HG02610 (cell line): ENCODE data around the gene MAP3K19.
"Not testable (repeated sequence)": the region's sequence is repeated elsewhere in the genome, so short reads cannot be mapped to it uniquely, and the experiment has no call there.

Experiments
- ATAC-seq: cut with Tn5 transposase; IDR thresholded peaks from one replicate; pipeline ENCODE4 v1.9.1; 2021; ENCODE audit warnings: mild to moderate bottlenecking, moderate library complexity; ENCODE audit not compliant: unreplicated experiment

The MAP3K19 gene

DNA sequence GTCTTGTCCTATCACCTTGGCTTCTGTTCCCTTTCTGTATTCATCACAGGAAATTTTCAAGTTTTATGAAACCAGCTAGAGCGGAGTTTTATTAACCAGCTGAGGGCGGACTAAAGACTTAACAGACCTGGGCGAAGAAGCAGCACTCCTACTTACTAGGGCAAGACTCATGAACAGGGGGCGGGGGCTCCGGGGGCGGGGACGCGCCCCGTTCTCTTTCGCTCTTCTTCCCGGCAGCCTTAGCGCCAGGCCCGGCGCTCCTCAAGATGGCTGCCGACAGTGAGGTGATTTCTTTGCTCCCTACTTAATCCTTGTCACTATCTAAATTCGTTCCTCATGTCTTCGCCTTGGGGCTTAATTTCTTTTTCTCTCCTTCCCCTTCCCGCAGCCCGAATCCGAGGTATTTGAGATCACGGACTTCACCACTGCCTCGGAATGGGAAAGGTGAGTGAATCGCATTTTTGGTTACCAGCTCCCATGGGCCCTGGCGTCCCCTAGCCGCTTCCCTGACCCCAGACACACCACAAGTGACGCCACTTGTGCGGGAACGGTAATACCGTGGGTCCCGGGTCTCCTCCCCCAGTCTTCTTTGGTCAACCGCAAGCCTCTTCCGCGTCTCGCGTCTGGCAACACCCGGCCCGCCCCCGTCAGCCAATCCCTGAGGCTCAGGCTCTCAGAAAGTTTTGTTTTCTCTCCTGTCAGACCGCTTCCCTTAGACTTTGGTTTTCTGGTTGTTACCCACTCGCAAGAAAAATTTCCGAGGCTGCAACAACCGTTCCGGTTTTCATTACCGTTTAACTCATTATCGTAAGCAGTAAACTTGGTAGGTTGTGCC is 5.0 kb upstream of the MAP3K19 start, which contains the start of gene RAB3GAP1:
TSS of gene RAB3GAP1 (plus strand) at position 251 of the 835 bp plus-strand sequence. CDS start at position 267, 16 bp downstream.
- peak; percentile 87 for ATAC-seq

DNA sequence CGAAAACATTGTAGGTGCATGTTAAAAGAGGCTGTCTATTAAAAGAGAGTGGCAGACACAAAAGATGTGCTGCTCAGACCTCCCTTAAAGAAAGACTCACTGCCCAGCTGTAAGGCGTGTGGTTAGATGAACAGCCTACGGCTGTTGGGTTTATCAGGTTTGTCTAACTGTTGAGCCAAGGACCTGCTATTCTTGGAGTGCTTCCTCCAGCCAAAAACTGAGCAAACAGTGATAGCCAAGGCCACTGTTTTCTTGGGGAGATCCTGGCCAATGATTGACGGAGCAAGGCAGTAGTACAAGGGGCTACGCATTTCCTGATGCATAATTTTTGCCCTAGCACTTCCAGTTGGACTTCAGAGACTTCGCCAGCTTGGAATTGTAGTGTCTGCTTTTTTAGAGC is 3.4 kb upstream of the MAP3K19 start:
- no peak for ATAC-seq

DNA sequence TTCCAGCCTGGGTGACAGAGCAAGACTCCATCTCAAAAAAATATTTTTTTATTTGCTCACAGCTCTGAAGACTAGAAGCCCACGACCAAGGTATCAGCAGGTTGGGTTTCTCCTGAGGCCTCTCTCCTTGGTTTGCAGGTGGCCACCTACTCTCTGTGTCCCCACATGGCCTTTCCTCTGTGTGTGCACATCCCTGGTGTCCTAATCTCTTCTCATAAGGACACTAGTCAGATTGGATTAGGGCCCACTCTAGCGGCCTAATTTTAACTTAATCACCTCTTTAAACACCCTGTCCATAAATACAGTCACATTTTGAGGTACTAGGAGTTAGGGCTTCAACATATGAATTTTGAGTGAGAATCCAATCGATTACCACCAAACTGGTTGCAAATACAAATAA is 2.9 kb upstream of the MAP3K19 start:
- ATAC-seq = no peak

DNA sequence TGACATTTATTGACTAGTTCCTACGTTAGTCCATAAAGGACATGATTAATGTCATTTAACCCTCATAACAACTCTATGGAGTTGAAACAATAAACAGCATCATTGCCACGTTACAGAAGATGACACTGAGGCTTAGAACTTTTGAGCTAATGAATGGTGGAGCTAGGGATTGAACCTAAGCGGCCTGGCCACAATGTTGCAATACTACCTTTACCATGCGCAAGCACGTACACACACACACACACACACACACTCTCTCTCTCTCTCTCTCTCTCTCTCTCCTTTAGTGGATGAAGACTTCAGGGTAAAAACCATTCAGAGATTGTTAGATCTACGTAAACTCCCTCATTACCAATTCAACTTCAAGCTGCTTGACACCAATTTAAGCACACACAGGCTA is 875 bp upstream of the MAP3K19 start:
- ATAC-seq = no peak

DNA sequence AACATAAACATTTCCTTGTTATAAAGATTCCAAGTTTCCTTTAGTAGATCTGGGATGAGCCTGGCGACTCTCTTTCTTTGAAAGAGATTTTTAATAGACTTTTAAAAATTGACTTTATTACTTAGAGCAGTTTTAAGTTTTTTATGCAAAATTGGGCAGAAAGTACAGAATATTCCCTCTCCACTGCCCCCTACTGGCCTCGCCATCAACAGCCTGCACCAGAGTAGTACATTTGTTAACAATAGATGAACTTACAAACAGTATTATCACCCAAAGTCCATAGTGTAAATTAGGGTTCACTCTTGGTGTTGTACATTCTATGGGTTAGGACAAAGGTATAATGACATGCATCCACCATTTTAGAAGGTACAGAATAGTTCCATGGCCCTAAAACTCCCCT is 3.9 kb downstream of the MAP3K19 start:
- no peak for ATAC-seq

DNA sequence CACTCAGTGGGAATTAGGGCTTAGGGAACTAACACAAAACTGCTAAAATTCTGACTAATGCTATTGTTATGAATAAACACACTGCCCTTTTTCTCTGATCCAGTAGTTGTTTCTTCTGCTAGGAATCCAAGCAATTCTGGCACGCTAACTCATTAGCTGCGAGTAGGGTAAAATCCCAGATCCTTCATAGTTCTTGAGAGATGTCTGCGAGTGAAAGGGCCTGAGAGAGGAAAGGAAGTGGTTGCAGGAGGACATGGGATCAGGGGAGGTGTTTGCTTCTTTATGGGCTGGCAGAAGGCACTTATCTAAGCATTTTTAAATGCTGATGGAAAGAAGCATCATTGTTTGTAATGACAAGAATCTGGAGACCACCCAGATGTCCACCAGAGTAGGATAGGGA is 9.4 kb downstream of the MAP3K19 start:
- ATAC-seq = no peak

DNA sequence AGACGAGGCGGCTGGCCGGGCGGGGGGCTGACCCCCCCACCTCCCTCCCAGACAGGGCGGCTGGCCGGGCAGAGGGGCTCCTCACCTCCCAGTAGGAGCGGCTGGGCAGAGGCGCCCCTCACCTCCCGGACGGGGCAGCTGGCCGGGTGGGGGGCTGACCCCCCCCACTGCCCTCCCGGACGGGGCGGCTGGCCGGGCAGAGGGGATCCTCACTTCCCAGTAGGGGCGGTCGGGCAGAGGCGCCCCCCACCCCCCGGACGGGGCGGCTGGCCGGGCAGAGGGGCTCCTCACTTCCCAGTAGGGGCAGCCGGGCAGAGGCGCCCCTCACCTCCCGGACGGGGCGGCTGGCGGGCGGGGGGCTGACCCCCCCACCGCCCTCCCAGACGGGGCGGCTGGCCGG is 14.0 kb downstream of the MAP3K19 start:
- ATAC-seq = not testable (repeated sequence)

DNA sequence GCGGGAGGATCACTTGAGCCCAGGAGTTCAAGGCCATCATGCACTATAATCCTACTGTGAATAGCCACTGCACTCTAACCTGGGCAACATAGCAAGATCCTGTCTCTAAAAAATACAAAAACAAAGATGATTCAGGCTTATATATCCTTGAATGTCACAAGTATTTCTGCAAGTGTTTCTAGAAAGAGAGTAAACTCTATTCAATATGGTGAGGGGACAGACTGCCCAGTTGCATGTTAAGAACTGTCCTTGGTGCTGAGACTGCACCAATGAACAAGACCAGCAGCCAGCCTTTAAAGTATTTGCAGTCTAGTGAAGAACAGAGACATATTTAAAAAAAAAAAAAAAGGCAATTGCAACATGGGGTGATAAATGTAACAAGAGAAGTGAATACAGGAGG is 16.4 kb downstream of the MAP3K19 start:
- no peak for ATAC-seq

DNA sequence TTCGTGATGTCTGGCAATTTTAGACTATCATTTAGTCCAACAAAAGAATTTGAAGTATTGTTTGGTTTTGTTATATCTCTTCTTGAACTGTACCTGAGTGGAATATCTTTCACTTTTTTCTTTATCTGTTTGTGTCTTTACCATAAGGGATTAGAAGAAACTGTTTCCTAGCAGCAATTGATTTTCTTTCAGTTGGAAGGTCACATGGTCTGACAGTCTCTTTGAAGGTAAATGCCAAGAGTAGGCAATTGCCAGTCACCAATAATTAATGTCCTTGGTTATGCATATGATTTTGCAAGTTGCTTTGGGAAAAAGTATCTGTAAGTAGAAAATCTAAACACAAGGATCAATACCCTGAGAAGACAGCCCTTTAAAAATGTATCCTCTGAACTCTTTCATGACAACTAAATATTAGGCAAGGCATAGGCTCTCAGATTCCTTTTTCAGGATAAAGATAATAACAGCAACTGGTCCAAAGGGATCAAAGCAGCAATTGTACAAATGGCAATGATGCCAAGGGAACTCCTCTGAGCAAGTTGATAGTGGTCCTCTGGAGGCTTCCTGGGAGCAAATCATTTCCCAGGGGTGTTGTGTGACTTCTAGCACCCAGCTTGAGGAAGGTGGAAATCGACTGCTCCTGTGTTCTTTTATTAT is 17.6 kb downstream of the MAP3K19 start:
- ATAC-seq = no peak

DNA sequence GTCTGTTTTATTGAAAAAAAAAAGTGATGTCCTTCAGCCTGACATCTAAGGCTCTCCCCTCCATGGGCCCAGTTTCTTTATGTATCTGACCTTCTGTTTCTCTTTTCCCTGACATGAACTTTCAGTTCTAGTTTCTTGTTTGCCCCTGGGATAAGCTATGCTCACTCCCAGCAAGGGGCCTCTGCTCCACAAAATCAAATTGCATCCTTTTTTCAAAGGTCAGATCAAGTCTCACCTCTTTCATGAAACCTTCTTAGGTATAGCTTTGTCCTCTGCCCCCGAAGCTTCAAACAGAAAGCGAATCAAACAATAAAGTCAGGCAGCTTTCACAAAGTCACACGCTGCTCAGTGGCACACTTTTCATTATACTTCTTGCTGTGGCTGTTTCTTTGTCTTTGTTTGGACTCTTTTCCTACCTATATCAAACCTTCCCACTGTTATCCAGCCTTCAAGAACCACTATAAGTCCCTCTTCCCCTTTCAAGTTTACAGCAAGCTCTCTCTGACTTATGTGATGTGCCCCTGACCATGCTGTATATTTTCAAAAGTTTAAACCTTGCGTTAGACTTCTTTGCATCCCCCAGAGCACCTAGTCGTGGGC is 23.3 kb downstream of the MAP3K19 start:
- ATAC-seq = no peak

DNA sequence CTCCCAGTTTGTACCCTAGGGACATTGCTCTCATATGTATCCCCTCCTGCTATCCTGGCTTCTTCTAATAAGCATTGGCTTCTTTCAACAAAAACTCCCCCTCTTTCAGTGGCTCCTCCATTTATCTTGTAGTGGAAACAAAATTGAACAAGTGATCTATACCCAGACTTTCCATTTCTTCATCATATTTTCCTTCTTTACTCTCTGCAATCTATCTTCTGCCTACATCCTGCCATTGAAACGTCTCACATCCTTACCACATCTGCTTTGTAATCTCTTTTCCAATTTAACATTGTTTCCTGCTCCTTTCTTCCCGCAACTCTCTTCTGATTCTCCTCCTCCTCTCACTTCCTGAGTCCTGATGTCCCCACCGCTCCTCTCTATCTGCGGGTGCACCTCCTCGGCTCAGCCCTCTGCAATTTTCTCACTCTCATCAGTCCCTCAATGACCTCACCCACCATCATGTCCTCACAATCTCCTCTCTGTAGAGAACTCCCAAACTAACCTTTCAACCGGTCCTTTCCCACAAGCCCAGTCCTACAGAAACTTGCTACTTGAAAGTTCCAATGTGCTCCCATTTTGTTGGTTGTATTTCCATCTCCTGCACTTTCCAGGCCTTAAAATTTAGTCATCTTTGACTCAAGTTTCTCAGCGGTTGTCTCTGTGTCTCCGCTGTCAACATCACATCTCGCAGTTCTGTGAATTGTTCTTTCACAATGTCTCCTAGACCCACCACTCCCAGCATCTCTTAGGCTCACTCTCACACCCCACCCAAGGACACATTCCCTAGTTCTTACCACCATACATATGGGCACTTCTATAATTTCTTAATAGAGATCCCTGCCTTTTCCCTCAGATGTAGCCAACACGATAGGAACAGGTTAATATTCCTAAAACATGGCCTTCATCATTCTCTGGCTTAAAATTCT is 24.0 kb downstream of the MAP3K19 start:
- ATAC-seq = no peak

DNA sequence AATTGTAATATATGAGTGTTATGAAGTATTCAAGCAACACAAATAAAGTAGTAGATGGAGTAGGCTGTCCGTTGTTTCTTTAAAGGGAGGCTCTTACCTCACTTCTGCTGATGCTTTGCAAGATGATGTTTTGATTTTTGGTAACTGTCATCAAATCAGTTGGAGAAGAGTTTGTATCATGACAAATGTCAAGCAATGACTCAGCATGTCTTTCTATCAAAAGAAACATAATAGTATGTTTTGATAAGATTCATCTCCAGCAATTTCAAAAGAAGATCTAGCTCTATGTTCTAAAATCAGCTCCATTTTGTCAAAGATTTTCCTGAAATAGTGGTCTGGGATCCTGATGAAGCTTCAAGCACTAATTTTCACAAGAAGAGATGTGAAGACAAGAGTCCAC is 25.6 kb downstream of the MAP3K19 start:
- no peak for ATAC-seq

DNA sequence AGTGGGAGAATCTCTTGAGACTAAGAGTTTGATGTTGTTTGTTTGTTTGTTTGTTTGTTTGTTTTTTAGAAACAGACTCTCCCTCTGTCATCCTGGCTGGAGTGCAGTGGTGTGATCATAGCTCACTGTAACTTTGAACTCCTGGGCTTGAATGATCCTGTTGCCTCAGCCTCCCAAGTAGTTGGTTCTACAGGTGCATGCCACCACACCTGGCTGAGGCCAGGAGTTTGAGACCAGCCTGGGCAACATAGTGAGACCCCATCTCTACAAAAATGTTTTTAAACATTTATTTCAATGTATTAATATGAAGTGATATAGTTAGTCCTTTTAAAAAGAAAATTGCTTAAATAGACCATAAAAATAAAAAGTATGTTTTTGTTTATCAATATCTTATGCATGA is 35.6 kb downstream of the MAP3K19 start:
- ATAC-seq = no peak

DNA sequence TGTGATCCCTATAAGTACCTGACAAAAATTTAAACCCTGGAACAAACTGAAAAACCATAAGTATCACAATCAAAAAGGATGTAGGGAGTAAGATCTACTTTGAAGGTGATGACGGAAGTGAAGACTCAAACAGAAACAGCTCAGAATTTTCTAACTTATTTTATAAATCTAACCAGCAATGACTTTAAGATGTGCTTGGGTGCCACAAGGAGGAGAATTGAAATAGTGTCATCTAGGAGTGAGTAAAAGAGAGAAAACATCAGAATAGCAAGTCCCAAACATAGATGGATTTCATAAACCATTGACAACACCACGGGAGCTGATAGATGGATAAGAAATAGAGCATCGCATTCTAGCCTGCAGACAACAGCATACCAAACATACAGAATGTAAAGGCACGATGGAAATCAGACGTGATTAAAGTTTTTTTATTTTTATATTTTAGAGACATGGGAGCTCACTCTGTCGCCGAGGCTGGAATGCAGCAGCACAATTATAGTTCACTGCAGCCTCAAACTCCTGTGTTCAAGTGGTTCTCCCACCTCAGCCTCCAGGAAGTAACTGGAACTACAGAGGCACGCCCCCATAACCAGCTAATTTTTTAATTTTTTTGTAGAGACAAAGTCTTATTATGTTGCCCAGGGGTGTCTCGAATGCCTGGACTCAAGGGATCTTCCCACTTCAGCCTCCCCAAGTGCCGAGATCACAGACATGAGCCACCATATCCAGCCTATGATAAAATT is 36.9 kb downstream of the MAP3K19 start:
- ATAC-seq = no peak

DNA sequence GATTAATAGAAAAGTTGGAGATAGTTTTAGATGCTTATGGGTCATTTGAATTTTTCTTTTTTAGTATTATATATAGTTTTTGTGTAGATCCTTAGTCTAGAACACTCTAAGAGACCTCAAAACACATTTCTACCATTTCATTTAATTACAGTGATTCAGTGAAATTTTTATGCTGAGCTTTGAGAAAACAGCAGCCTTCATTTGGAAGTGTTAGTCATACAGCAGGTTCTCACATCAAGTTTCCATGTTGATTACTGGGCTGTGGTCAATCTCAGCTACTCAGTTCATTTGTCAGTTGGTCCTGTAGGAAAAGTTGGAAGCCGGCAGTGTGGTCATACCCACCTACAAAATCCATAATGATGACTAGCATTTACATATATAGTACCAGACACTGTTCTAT is 37.9 kb downstream of the MAP3K19 start:
- no peak for ATAC-seq

DNA sequence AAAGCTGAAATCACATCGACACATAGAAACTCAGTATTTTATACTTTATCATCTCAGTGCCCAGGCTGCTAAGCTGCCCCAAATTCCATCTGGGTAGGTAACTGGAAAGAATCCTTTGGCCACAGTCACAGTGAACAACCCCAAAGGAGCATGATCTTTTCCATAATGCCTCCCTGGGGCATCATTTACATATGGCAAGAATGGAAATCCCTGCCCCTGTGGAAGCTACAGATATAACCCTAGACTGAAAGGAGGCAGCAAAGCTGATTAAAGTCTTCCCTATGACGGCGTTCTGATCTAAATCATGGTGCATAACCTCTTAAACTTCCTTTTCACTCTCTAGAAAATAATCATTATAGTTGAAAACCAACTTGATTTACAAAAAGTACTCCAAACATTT is 41.5 kb downstream of the MAP3K19 start:
- no peak for ATAC-seq

DNA sequence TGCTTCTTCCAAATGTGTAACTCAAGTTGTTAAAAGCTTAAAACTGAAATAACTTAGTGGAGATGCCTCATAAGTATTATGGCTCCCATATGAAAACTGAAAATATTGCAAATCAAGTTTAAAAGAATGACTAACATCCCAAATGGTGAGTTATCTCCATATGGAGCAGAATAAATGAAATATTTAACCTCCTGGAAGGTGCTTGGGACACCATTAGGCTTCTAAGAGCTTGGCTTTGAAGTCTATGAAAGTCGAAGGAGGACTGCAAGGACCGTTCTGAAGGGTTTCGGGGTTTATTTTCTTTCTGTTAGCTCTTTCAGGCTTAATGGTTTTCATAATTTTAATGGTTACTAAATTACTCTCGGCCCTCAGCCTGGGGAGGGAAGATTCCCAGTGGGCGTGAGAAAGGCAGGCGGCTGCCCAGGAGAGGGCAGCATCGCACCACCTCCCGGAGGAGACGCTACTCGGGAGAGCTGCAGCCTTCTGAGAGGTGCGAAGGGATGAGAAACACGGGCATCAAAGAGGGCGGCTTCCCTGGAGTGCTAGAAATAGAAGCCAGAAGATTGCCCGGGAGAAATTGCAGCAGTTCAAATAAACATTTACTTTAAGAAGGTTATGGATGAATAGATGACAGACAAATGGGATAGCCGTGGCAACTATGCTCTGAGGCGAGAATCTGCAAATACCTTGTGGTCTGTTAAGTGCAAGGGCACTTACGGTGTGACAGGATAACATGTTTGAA is 43.1 kb downstream of the MAP3K19 start:
- ATAC-seq = peak; percentile 94

DNA sequence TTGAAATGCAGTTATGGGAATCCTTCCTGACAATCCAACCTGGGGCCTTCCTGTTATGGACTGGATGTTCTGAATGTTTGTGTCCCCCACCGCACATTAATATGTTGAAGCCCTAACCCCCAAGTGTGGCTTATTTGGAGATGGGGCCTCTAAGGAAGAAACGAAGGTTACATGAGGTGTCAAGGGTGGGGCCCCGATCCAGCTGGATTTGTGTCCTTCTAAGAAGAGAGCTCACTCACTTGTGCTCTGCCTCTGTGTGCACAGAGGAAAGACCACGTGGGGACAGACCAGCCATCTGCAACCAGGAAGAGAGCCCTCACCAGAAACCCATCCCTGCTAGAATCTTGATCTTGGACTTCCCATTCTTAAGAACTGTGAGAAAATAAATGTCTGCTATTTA is 44.4 kb downstream of the MAP3K19 start:
- no peak for ATAC-seq

DNA sequence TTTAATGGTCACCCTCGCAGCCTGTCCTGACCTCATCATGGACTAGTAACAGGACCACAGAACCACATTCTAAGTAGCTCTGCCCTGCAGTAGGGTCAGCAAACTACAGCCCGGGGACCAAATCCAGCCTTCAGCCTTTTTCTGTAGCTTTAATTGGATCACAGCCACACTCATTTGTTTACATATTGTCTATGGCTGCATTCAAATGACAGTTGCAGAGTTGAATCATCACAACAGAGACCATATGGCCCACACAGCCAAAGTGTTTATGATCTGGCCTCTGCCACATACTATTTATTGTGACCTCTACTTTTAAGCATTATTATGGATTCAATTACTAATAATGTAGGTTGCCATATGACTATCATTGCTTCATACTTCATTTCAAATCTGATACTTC is 47.7 kb downstream of the MAP3K19 start:
- no peak for ATAC-seq
